WTC11 (cell line): ENCODE measurements around the gene TIMM10. TPM values are rescaled to one million over a fixed set of nuclear protein-coding genes. Genes with fewer than 3 reads are reported as not detected.

Source experiments
- ATAC-seq: fragments of 200-7000 bp; cut with Tn5 transposase; 2 replicates; pipeline ENCODE4 v1.10.0; 2021; ENCODE audit warnings: mild to moderate bottlenecking, moderate library complexity
- CTCF ChIA-PET: fragments of 300-600 bp; sonication (Branson Sonifier 250); formaldehyde crosslinking; loops from one replicate; lab custom pipeline; 2021; ENCODE audit warnings: antibody characterized with exemption; lab: Charles Lee
- POLR2A ChIA-PET: fragments of 350-600 bp; sonication (Branson Sonifier 250); formaldehyde crosslinking; loops from one replicate; lab custom pipeline; 2021; ENCODE audit warnings: antibody characterized with exemption; lab: Charles Lee
- DNase-seq: peaks from one replicate; pipeline ENCODE4 v3.0.0; 2021; ENCODE audit warnings: low spot score
- H3K27ac Mint-ChIP-seq: 2 replicates; pipeline ENCODE4 v1.8.0; 2021; ENCODE audit warnings: mixed read lengths
- H3K27me3 Mint-ChIP-seq: 2 replicates; pipeline ENCODE4 v1.8.0; 2021; ENCODE audit warnings: low read depth, mild to moderate bottlenecking, moderate library complexity, mixed read lengths
- H3K36me3 Mint-ChIP-seq: 2 replicates; pipeline ENCODE4 v1.8.0; 2021; ENCODE audit warnings: mixed read lengths
- H3K4me1 Mint-ChIP-seq: 2 replicates; pipeline ENCODE4 v1.8.0; 2022; ENCODE audit warnings: mixed read lengths
- H3K4me3 Mint-ChIP-seq: 2 replicates; pipeline ENCODE4 v1.8.0; 2021; ENCODE audit warnings: mild to moderate bottlenecking, moderate library complexity, mixed read lengths
- H3K9me3 Mint-ChIP-seq: 2 replicates; pipeline ENCODE4 v1.8.0; 2021; ENCODE audit warnings: mixed read lengths
- ELF4 ChIP-seq: sonication (generic); formaldehyde crosslinking; IDR thresholded peaks from 2 replicates; pipeline ENCODE4 v1.8.1; 2022; ENCODE audit warnings: low read depth, mild to moderate bottlenecking, moderate library complexity, missing genetic modification reagents
- ESRRA ChIP-seq: sonication (generic); formaldehyde crosslinking; IDR thresholded peaks from 2 replicates; pipeline ENCODE4 v1.8.1; 2022; ENCODE audit warnings: mild to moderate bottlenecking, missing genetic modification reagents, borderline replicate concordance
- FOXJ3 ChIP-seq: sonication (generic); formaldehyde crosslinking; IDR thresholded peaks from 2 replicates; pipeline ENCODE4 v1.9.0; 2021; ENCODE audit warnings: missing genetic modification reagents, mild to moderate bottlenecking, borderline replicate concordance
- FOXK1 ChIP-seq: sonication (generic); formaldehyde crosslinking; IDR thresholded peaks from 2 replicates; pipeline ENCODE4 v1.8.0; 2022; ENCODE audit warnings: mild to moderate bottlenecking, moderate library complexity, missing genetic modification reagents
- FOXP1 ChIP-seq: sonication (generic); formaldehyde crosslinking; IDR thresholded peaks from 2 replicates; pipeline ENCODE4 v1.8.0; 2022; ENCODE audit warnings: missing genetic modification reagents, mild to moderate bottlenecking, moderate library complexity, borderline replicate concordance
- GTF2I ChIP-seq: fragments of 250-450 bp; sonication (Bioruptor Pico); conservative IDR thresholded peaks from 2 replicates; pipeline ENCODE4 v1.4.0; 2021; ENCODE audit warnings: mild to moderate bottlenecking
- IRF2 ChIP-seq: sonication (generic); formaldehyde crosslinking; IDR thresholded peaks from 2 replicates; pipeline ENCODE4 v1.8.0; 2022; ENCODE audit warnings: low read depth, missing genetic modification reagents, borderline replicate concordance
- MYBL2 ChIP-seq: sonication (generic); formaldehyde crosslinking; IDR thresholded peaks from 2 replicates; pipeline ENCODE4 v1.8.1; 2023; ENCODE audit warnings: mild to moderate bottlenecking, moderate library complexity, missing genetic modification reagents
- NR2C2 ChIP-seq: sonication (generic); formaldehyde crosslinking; IDR thresholded peaks from 2 replicates; pipeline ENCODE4 v1.8.0; 2022; ENCODE audit warnings: mild to moderate bottlenecking, missing genetic modification reagents
- OVOL2 ChIP-seq: fragments of 250-450 bp; sonication (Bioruptor Pico); IDR thresholded peaks from 2 replicates; pipeline ENCODE4 v1.9.0; 2021; ENCODE audit warnings: mild to moderate bottlenecking, borderline replicate concordance
- ZBTB21 ChIP-seq: sonication (generic); formaldehyde crosslinking; IDR thresholded peaks from 2 replicates; pipeline ENCODE4 v1.8.1; 2023; ENCODE audit warnings: mild to moderate bottlenecking, missing genetic modification reagents, borderline replicate concordance
- ZNF121 ChIP-seq: sonication (generic); formaldehyde crosslinking; IDR thresholded peaks from 2 replicates; pipeline ENCODE4 v1.8.0; 2023; ENCODE audit warnings: missing genetic modification reagents
- ZNF317 ChIP-seq: sonication (generic); formaldehyde crosslinking; IDR thresholded peaks from 2 replicates; pipeline ENCODE4 v1.8.1; 2023; ENCODE audit warnings: low read depth, mild to moderate bottlenecking, moderate library complexity, missing genetic modification reagents, borderline replicate concordance
- total RNA-seq: library from RNA; stranded (reverse); gene quantifications from 3 replicates; pipeline ENCODE4 v1.2.3, GENCODE V29; 2021
- TF ChIP-seq, protein P1 (sequence below): fragments of 250-450 bp; sonication (Bioruptor Pico); IDR thresholded peaks from 2 replicates; pipeline ENCODE4 v1.9.0; 2021; ENCODE audit warnings: moderate library complexity, mild to moderate bottlenecking, inconsistent platforms, borderline replicate concordance
- TF ChIP-seq, protein P2 (sequence below): sonication (generic); formaldehyde crosslinking; IDR thresholded peaks from 2 replicates; pipeline ENCODE4 v1.8.0; 2022; ENCODE audit warnings: mild to moderate bottlenecking, missing genetic modification reagents
- TF ChIP-seq, protein P3 (sequence below): sonication (generic); formaldehyde crosslinking; IDR thresholded peaks from 2 replicates; pipeline ENCODE4 v1.8.0; 2022; ENCODE audit warnings: mild to moderate bottlenecking, missing genetic modification reagents
- TF ChIP-seq, protein P4 (sequence below): fragments of 250-450 bp; sonication (Bioruptor Pico); IDR thresholded peaks from 2 replicates; pipeline ENCODE4 v2.1.2; 2022; ENCODE audit warnings: mild to moderate bottlenecking, moderate library complexity
- TF ChIP-seq, protein P5 (sequence below): sonication (generic); formaldehyde crosslinking; IDR thresholded peaks from 2 replicates; pipeline ENCODE4 v1.8.0; 2022; ENCODE audit warnings: mild to moderate bottlenecking, missing genetic modification reagents
- TF ChIP-seq, protein P6 (sequence below): fragments of 250-450 bp; sonication (Bioruptor Pico); IDR thresholded peaks from 2 replicates; pipeline ENCODE4 v1.8.0; 2021; ENCODE audit warnings: mild to moderate bottlenecking

The TIMM10 gene
- total RNA-seq, 1 experiment from 2014 or later: 92.8 TPM

DNA sequence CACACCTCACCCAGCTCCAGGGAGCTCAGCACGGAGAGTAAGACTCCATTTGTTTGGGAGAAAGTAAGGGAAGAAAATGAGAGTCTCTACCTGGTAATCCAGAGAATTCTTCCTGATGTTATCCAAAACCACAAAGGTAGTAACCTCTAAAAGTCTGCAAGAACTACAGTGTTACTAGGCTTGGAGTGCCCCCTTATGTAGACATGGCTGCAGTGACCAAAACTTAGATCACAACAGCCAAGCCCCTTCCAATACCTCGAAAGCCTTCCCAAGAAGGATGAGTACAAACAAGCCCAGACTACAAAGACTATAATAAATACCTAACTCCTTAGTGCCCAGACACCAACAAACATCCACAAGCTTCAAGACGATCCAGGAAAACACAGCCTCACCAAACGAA, 32.0 kb upstream of the TIMM10 start (continued):
- no peak for TF ChIP-seq OVOL2 (CRISPR knock-in tag)

DNA sequence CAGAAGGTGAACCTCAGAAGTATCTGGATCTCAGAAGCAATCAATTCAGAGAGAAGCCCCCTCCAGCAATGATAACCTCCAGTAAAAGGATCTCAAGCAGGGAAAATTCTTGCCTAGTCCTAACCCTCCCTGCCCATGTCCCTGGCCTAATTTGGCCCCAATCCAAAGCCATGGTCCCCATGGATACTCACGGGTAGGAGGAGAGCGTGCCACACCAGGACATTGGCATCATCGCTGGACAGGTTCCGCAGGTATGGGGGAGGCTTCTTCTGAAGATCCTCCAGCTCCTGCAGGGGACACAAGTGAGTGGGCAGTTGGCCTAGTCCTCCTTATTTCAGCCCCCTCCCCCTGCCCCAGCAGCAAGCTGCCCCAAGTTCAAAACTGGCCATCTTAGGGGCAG, 29.6 kb upstream of the TIMM10 start:
- Mint-ChIP-seq H3K9me3 (no peaks in the 10 kb centered on the region), H3K4me3 (no peak overlapping the region), H3K36me3 (peaks cover 11% of the 10 kb centered on the region), H3K27me3 (no peaks in the 10 kb centered on the region), H3K27ac (no peak overlapping the region), H3K4me1 (peaks cover 16% of the 10 kb centered on the region)
- ATAC-seq (no peak), DNase-seq (no peak)
- CTCF ChIA-PET: interaction anchor here (0.8 to 3.1 kb wide), 3 partner anchors 67 to 84 kb away, joined by 3 to 13 read pairs (median 4); no protein-coding TSS in a partner anchor
- POLR2A ChIA-PET: no interaction called here
- TF ChIP-seq, protein P1, sequence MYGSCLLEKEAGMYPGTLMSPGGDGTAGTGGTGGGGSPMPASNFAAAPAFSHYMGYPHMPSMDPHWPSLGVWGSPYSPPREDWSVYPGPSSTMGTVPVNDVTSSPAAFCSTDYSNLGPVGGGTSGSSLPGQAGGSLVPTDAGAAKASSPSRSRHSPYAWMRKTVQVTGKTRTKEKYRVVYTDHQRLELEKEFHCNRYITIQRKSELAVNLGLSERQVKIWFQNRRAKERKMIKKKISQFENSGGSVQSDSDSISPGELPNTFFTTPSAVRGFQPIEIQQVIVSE: no peak
- TF ChIP-seq ZNF317 (CRISPR knock-in tag) (no peak), FOXP1 (CRISPR knock-in tag) (no peak), ESRRA (CRISPR knock-in tag) (no peak), FOXK1 (CRISPR knock-in tag) (no peak), ZNF121 (no peak), ZBTB21 (CRISPR knock-in tag) (no peak), GTF2I (CRISPR knock-in tag) (no peak), IRF2 (CRISPR knock-in tag) (no peak), FOXJ3 (CRISPR knock-in tag) (no peak)
- TF ChIP-seq, protein P2, sequence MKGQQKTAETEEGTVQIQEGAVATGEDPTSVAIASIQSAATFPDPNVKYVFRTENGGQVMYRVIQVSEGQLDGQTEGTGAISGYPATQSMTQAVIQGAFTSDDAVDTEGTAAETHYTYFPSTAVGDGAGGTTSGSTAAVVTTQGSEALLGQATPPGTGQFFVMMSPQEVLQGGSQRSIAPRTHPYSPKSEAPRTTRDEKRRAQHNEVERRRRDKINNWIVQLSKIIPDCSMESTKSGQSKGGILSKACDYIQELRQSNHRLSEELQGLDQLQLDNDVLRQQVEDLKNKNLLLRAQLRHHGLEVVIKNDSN (CRISPR knock-in tag): no peak
- TF ChIP-seq, protein P3, sequence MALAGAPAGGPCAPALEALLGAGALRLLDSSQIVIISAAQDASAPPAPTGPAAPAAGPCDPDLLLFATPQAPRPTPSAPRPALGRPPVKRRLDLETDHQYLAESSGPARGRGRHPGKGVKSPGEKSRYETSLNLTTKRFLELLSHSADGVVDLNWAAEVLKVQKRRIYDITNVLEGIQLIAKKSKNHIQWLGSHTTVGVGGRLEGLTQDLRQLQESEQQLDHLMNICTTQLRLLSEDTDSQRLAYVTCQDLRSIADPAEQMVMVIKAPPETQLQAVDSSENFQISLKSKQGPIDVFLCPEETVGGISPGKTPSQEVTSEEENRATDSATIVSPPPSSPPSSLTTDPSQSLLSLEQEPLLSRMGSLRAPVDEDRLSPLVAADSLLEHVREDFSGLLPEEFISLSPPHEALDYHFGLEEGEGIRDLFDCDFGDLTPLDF (CRISPR knock-in tag): no peak

DNA sequence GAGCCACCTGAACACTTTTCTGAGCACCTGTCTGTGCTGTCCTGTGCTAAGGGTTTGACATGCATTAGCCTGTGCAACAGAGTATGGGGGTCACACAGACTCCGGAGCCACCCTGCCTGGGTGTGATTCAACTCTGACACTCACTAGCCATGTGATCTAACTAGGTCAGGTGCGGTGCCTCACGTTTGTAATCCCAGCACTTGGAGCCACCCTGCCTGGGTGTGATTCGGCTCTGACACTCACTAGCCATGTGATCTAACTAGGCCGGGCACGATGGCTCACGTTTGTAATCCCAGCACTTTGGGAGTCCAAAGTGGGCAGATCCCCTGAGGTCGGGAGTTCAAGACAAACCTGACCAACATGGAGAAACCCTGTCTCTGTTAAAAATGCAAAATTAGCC, 25.5 kb upstream of the TIMM10 start:
- ChIA-PET POLR2A (no interaction called here), CTCF (interaction anchor here (1.2 kb wide), 1 partner anchor 12 kb away, joined by 5 read pairs; the partner anchor contains the start of gene UBE2L6)
- no peaks in the 10 kb centered on the region for H3K27me3 Mint-ChIP-seq
- no peak for DNase-seq
- no peak overlapping the region; the same call in 1 of the 2 replicates for H3K27ac Mint-ChIP-seq
- H3K36me3 Mint-ChIP-seq: peaks cover 32% of the 10 kb centered on the region
- H3K4me1 Mint-ChIP-seq: peaks cover 11% of the 10 kb centered on the region
- no peaks in the 10 kb centered on the region for H3K9me3 Mint-ChIP-seq
- ATAC-seq: no peak
- H3K4me3 Mint-ChIP-seq: no peak overlapping the region
- no peak for TF ChIP-seq MYBL2

DNA sequence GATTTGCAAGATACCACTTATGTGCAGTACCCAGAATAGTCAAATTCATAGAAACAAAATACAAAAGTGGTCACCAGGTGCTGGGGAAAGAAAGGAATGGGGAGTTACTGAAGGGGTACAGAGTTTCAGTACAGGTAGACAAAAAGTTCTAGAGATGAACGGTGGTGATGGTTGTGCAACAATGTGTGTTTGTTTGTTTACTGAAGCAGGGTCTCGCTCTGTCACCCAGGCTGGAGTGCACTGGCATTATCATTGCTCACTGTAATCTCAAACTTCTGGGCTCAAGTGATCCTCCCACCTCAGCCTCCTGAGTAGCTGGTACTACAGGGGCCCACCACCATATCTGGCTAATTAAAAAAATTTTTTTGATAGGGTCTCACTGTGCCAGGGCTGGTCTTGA, 24.8 kb upstream of the TIMM10 start:
- Mint-ChIP-seq H3K4me3 (no peak overlapping the region), H3K4me1 (peaks cover 9% of the 10 kb centered on the region)
- ATAC-seq: no peak
- TF ChIP-seq NR2C2 (CRISPR knock-in tag) (no peak), ELF4 (no peak), IRF2 (CRISPR knock-in tag) (no peak)
- TF ChIP-seq, protein P3 (CRISPR knock-in tag): no peak
- TF ChIP-seq, protein P4, sequence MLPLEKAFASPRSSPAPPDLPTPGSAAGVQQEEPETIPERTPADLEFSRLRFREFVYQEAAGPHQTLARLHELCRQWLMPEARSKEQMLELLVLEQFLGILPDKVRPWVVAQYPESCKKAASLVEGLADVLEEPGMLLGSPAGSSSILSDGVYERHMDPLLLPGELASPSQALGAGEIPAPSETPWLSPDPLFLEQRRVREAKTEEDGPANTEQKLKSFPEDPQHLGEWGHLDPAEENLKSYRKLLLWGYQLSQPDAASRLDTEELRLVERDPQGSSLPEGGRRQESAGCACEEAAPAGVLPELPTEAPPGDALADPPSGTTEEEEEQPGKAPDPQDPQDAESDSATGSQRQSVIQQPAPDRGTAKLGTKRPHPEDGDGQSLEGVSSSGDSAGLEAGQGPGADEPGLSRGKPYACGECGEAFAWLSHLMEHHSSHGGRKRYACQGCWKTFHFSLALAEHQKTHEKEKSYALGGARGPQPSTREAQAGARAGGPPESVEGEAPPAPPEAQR: no peak
- TF ChIP-seq, protein P5, sequence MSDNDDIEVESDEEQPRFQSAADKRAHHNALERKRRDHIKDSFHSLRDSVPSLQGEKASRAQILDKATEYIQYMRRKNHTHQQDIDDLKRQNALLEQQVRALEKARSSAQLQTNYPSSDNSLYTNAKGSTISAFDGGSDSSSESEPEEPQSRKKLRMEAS (CRISPR knock-in tag): no peak
- TF ChIP-seq, protein P6, sequence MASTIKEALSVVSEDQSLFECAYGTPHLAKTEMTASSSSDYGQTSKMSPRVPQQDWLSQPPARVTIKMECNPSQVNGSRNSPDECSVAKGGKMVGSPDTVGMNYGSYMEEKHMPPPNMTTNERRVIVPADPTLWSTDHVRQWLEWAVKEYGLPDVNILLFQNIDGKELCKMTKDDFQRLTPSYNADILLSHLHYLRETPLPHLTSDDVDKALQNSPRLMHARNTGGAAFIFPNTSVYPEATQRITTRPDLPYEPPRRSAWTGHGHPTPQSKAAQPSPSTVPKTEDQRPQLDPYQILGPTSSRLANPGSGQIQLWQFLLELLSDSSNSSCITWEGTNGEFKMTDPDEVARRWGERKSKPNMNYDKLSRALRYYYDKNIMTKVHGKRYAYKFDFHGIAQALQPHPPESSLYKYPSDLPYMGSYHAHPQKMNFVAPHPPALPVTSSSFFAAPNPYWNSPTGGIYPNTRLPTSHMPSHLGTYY: no peak
- TF ChIP-seq, all 79 proteins: peak for 0
- CTCF ChIA-PET: interaction anchor here (1.7 kb wide), 1 partner anchor 210 kb away, joined by 3 read pairs; no protein-coding TSS in a partner anchor
- no peak overlapping the region; the same call in 1 of the 2 replicates for H3K27ac Mint-ChIP-seq
- no peaks in the 10 kb centered on the region for H3K27me3 Mint-ChIP-seq
- no peak for DNase-seq
- H3K36me3 Mint-ChIP-seq: peaks cover 32% of the 10 kb centered on the region
- H3K9me3 Mint-ChIP-seq: no peaks in the 10 kb centered on the region
- POLR2A ChIA-PET: no interaction called here
